Choroid plexus epithelial cell (primary cell): ENCODE measurements around the gene AUTS2.
A peak's percentile ranks its signal among the peaks of the same experiment; 100 is the strongest.

Experiments
- DNase-seq: peaks from one replicate; pipeline ENCODE4 v3.0.0-alpha.2; 2010; ENCODE audit warnings: low read depth
- H3K4me3 ChIP-seq: 2 replicates; pipeline ENCODE4 v1.5.1; 2011; ENCODE audit warnings: low read depth, mild to moderate bottlenecking, control low read depth, low read length, moderate library complexity
- CTCF ChIP-seq: conservative IDR thresholded peaks from 2 replicates; pipeline ENCODE4 v1.5.1; 2011; ENCODE audit warnings: low read depth, mild to moderate bottlenecking, control low read depth, inconsistent platforms, low read length, moderate library complexity

AUTS2 gene

GRCh38 chr7:69654381-69654780 lies 56.1 kb downstream of the AUTS2 start:
- H3K4me3 ChIP-seq = no peak overlapping the region
- peak; percentile 32 for DNase-seq
- no peak for TF ChIP-seq CTCF

- no peak for TF ChIP-seq CTCF
- no peak for DNase-seq
- no peak overlapping the region for H3K4me3 ChIP-seq
Observed at GRCh38 chr7:69654849-69655707, 56.8 kb downstream of the AUTS2 start.

GRCh38 chr7:69656077-69656476 lies 57.8 kb downstream of the AUTS2 start:
- no peak for TF ChIP-seq CTCF
- H3K4me3 ChIP-seq = no peak overlapping the region

GRCh38 chr7:69656890-69657289 lies 58.6 kb downstream of the AUTS2 start:
- DNase-seq = peak; percentile 19
- H3K4me3 ChIP-seq = no peak overlapping the region
- TF ChIP-seq CTCF = no peak

More at GRCh38 chr7:69656077-69656476, 57.8 kb downstream of the AUTS2 start:
- DNase-seq = no peak

GRCh38 chr7:69657331-69657730 lies 59.1 kb downstream of the AUTS2 start:
- no peak for TF ChIP-seq CTCF
- H3K4me3 ChIP-seq = no peak overlapping the region
- DNase-seq = no peak

- H3K4me3 ChIP-seq = no peak overlapping the region
- DNase-seq = no peak
- no peak for TF ChIP-seq CTCF
Observed at GRCh38 chr7:69657985-69658384, 59.7 kb downstream of the AUTS2 start.

GRCh38 chr7:69659983-69660382 lies 61.7 kb downstream of the AUTS2 start:
- TF ChIP-seq CTCF = no peak
- DNase-seq = peak; percentile 14
- no peak overlapping the region for H3K4me3 ChIP-seq
